Esophagus (tissue), 2 donors: Measurements from ENCODE around the gene MTRR. TPM values are rescaled to one million over a fixed set of nuclear protein-coding genes. Genes with fewer than 3 reads are reported as not detected.

ENCODE experiments used
- H3K27ac ChIP-seq, 2 donors: one replicate each; pipeline ENCODE4 v1.5.1; 2013; ENCODE audit warnings: low read depth in 2 of 2, mild to moderate bottlenecking in 2 of 2, inconsistent platforms in 1 of 2, low read length in 1 of 2, moderate library complexity in 1 of 2
- H3K27me3 ChIP-seq, 2 donors: one replicate each; pipeline ENCODE4 v1.6.1; 2013; ENCODE audit warnings: low read length in 2 of 2, control low read depth in 1 of 2, mild to moderate bottlenecking in 1 of 2; ENCODE audit not compliant: insufficient read depth in 2 of 2, control insufficient read depth in 1 of 2
- H3K36me3 ChIP-seq, 2 donors: one replicate each; pipeline ENCODE4 v1.6.1; 2013; ENCODE audit warnings: low read length in 1 of 2; ENCODE audit not compliant: control insufficient read depth in 2 of 2, insufficient read depth in 2 of 2
- H3K4me1 ChIP-seq, 2 donors: one replicate each; pipeline ENCODE4 v1.6.1; 2013; ENCODE audit warnings: low read length in 1 of 2; ENCODE audit not compliant: control insufficient read depth in 2 of 2, insufficient read depth in 2 of 2
- H3K4me3 ChIP-seq, 2 donors: one replicate each; pipeline ENCODE4 v1.5.1; 2013; ENCODE audit warnings: low read length in 2 of 2, mild to moderate bottlenecking in 2 of 2, low read depth in 1 of 2, moderate library complexity in 1 of 2
- H3K9me3 ChIP-seq, 2 donors: one replicate each; pipeline ENCODE4 v1.6.1; 2013; ENCODE audit warnings: mild to moderate bottlenecking in 2 of 2, low read depth in 1 of 2, low read length in 1 of 2, moderate library complexity in 1 of 2; ENCODE audit not compliant: control insufficient read depth in 2 of 2, insufficient read depth in 1 of 2
- WGBS, 2 donors: extraction: QIAGEN DNeasy Blood & Tissue Kit; methylation state at CpG; one replicate each; pipeline ENCODE4 v1.1.7; 2013; 5-methylcytosine and 5-hydroxymethylcytosine counted together
- polyA plus RNA-seq, 2 donors: library from polyadenylated mRNA; stranded (reverse); fragments of 200-250 nt; gene quantifications; one replicate each; pipeline ENCODE4 v1.2.3, GENCODE V29; 2013
- donor health status: healthy with polysubstance abuse.
- donor health status: Bipolar disorder and iron deficiency.

The MTRR gene
- polyA plus RNA-seq, 2 donors: 4.8 to 11.8 TPM

DNA sequence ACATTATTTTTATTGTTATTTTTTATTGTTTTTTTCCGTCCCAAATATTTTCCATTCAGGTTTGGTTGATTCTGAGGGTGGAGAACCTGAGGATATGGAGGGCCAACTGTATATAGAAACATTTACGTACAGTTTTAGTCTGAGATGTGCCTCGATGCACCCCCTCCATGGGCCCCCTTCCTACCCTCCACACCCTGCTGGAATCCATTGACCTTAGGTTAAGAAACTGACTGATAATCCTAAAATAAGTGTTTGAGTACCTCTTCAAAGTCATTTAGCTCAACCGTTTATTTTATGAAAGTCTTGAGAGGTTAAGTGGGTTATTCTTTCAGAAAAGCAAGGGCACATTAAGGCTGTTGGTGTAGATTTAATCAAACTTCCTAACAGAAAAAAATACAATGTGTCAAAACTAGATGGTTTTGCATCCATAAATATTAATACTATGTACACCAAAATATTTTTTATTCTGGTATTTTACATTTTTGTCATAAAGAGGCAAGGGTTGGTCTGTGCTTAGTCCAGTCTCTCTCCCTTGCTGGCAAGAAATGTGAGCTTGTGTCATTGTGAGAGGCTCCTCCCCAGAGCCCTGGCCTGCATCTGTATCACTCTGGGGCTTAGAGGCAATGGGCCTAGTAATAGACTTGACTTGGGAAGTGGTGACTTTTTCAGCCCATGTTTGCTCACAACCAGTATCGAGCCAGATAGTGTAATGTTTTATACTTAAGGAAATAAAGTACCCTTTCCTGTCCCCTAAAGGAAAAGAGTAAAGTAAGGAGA is 15.7 kb downstream of the MTRR start:
- Histone ChIP-seq H3K27me3 (no peaks in the 10 kb centered on the region), H3K4me1 (no peaks in the 10 kb centered on the region), H3K9me3 (no peaks in the 10 kb centered on the region), H3K36me3 (peaks cover 22 to 27% of the 10 kb centered on the region in 2 donors), H3K4me3 (no peak overlapping the region), H3K27ac (no peak overlapping the region)
- 73 to 77% methylated on average over 5 of the region's 5 CpGs for WGBS, 2 donors

DNA sequence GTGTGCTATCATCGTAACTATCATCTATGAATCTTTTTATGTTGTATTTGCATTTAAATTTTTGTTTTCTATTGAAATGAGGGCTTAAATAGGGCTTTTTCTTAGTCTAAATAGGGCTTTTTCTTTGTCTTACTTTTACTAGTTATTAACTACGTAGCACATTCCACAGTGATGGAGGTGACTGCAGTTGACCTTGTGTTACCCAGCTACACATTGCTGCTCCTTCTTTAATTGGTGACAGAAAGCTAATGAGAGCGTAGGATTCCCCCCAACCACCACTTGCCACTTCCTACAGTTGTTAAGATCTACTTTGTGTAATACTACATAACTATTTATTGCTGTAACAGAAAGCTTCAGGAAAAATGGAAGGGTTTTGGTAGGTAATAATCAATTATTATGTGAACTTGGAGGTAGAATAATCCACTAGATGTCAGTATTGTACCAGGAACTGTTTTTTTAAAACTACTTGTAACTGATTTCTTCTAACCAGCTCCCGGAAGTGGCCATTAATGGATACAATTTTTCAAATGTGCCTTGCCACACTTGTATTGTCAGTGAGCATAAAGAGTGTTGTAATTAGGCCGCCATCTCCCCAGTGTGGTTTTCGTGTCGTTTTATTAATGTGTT is 18.0 kb downstream of the MTRR start:
- H3K4me1 ChIP-seq: no peaks in the 10 kb centered on the region
- peaks cover 9 to 18% of the 10 kb centered on the region in 2 donors for H3K36me3 ChIP-seq
- no peaks in the 10 kb centered on the region for H3K9me3 ChIP-seq
- peak overlapping the region in 1 of 2 donors; percentile 15 for H3K4me3 ChIP-seq
- WGBS, 2 donors: 59 to 62% methylated on average over 7 of the region's 7 CpGs
- no peaks in the 10 kb centered on the region for H3K27me3 ChIP-seq
- H3K27ac ChIP-seq: peak overlapping the region in 1 of 2 donors; percentile 4

DNA sequence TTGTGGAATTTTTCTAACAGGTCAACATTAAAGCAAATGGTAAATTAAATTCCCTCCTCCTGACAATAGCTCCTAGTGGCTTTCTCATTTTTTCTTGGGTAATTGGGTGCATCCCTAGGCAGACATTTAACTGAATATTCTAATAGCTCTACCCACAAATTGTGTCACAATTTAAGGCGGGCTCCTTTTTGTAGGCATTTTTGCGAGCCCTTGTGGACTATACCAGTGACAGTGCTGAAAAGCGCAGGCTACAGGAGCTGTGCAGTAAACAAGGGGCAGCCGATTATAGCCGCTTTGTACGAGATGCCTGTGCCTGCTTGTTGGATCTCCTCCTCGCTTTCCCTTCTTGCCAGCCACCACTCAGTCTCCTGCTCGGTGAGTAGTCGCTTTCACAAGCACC is 20.0 kb downstream of the MTRR start:
- peaks cover 5 to 12% of the 10 kb centered on the region in 2 donors for H3K36me3 ChIP-seq
- no peak overlapping the region for H3K4me3 ChIP-seq
- WGBS, 2 donors: 95 to 98% methylated on average over 9 of the region's 9 CpGs
- H3K9me3 ChIP-seq: no peaks in the 10 kb centered on the region
- no peaks in the 10 kb centered on the region for H3K27me3 ChIP-seq
- no peak overlapping the region for H3K27ac ChIP-seq
- H3K4me1 ChIP-seq: no peaks in the 10 kb centered on the region

DNA sequence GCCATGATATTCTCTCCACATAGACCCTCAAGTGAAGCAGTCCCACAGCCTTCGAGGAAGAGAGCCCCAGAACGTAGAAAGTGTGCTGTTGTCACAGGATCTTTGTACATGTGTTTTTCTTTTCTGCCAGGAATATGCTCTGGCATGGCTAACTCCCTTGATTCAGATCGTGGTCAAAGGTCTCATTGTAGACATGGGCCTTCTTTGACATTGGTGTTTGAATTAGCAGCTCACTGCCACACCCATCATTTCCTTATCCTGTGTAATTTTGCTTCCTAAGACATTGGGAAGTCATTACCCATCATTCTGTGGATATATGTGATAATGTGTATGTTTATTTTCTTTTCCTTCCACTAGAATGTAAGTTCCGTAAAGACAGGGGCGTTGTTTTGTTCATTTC is 25.5 kb downstream of the MTRR start:
- Histone ChIP-seq H3K9me3 (no peaks in the 10 kb centered on the region), H3K27ac (no peak overlapping the region), H3K4me1 (no peaks in the 10 kb centered on the region), H3K4me3 (no peak overlapping the region), H3K27me3 (no peaks in the 10 kb centered on the region), H3K36me3 (peaks cover 4 to 20% of the 10 kb centered on the region in 2 donors)
- WGBS, 2 donors: 83 to 85% methylated on average over 5 of the region's 5 CpGs

DNA sequence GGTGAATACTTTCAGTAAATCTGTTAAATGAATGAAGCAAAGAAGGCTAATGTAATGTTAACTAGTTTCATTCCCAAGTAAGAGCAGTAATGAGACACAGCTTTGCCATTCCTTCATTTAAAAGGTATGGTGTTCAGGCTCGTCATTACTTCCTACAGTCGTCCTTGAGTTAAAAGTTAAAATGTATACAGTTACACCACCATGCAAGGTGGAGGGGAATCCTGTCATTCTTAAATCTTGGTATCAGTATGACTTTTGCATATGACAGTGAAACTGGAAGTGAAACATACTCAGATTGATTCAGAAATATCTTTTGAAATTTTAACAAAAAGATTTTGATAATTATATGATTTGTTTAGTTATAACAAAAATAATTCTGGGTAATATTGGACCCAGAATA is 25.9 kb downstream of the MTRR start:
- H3K36me3 ChIP-seq: peaks cover 4 to 19% of the 10 kb centered on the region in 2 donors
- H3K4me1 ChIP-seq: no peaks in the 10 kb centered on the region
- H3K9me3 ChIP-seq: no peaks in the 10 kb centered on the region
- no peak overlapping the region for H3K4me3 ChIP-seq
- WGBS, 2 donors: 78 to 84% methylated on average over 2 of the region's 2 CpGs
- H3K27me3 ChIP-seq: no peaks in the 10 kb centered on the region
- no peak overlapping the region for H3K27ac ChIP-seq

DNA sequence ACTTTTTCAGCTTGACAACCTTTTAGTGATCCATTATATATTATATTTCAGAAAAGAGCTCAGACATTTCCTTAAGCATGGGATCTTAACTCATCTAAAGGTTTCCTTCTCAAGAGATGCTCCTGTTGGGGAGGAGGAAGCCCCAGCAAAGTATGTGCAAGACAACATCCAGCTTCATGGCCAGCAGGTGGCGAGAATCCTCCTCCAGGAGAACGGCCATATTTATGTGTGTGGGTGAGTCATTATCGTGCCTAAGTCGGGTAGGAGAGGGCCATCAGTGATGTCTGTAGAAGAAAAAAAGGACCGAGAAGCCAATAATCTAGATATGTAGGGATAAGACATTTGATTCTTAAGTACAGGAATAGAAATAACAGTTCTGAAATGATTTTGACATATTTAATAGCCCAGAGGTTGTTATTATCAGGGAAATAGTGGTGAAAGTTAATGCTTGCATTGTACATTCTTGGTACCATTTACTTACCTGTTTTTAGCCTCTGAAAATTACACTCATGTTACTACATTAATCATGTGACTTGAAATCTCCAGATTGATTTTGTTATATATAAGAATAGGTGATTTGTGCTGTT is 28.2 kb downstream of the MTRR start:
- Histone ChIP-seq H3K27ac (no peak overlapping the region), H3K4me3 (no peak overlapping the region), H3K36me3 (peaks cover 9 to 16% of the 10 kb centered on the region in 2 donors), H3K4me1 (no peaks in the 10 kb centered on the region), H3K9me3 (no peaks in the 10 kb centered on the region), H3K27me3 (no peaks in the 10 kb centered on the region)
- 69 to 73% methylated on average over 5 of the region's 5 CpGs for WGBS, 2 donors

DNA sequence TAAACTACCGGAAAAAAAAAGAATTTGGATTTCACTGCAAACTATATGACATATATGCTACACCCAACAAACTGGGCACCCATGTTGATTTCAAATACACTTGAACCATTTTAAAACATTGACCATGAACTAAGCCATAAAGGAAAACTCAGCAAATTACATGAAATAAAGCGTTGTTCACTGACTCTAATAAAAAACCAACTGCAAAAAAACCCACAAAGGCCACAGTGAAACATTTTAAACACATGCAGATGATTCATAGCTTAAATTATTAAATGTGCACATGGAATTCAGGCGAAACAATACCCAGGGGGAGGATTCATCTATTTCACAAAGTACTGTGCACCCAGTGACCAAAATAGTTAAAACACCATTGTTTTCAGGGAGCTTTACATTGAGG is 33.3 kb downstream of the MTRR start:
- whole genome bisulfite sequencing, 2 donors: 79 to 95% methylated on average over 3 of the region's 3 CpGs
- Histone ChIP-seq H3K9me3 (no peaks in the 10 kb centered on the region), H3K27ac (no peak overlapping the region), H3K36me3 (peaks cover 8 to 9% of the 10 kb centered on the region in 2 donors), H3K4me3 (no peak overlapping the region), H3K4me1 (no peaks in the 10 kb centered on the region), H3K27me3 (no peaks in the 10 kb centered on the region)

DNA sequence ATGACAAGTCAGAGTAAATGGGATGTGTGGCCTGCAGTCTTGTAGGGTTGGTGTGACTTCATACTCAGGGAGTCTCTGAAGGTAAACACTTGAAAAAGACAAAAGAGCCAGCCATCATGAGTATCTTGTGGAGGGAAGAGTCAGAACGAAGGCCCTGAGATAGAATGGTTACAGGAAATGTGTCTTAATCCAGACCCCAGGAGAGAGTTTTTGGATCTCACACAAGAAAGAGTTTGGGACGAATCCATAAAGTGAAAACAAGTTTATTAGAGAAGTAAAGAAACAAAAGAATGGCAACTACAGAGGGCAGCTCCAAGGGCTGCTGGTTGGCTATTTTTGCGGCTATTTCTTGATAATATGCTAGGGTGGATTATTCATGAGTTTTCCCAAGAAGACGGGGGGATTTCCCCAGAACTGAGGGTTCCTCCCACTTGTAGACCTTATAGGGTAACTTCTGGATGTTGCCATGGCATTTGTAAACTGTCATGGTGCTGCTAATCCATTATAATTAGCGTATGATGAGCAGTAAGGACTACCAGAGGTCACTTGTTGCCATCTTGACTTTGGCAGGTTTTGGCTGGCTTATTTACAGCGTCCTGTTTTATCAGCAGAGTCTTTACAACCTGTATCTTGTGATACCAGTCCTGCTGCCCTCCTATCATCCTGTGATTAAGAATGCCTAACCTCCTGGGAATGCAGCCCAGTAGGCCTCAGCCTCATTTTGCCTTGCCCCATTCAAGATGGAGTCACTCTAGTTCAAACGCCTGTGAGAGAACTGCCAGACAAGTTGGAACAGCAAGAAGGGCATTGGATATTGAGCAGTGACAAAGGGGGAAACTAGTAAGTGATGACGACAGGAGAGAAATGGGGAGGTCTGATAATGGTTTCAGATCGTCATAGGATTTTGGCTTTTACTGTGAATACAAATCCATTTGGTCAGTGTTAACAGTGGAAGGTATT is 34.0 kb downstream of the MTRR start:
- Histone ChIP-seq H3K4me3 (no peak overlapping the region), H3K27ac (no peak overlapping the region), H3K27me3 (no peaks in the 10 kb centered on the region), H3K36me3 (peaks cover 8 to 9% of the 10 kb centered on the region in 2 donors), H3K9me3 (no peaks in the 10 kb centered on the region), H3K4me1 (no peaks in the 10 kb centered on the region)
- 93% methylated on average over 9 of the region's 9 CpGs for WGBS, 2 donors

DNA sequence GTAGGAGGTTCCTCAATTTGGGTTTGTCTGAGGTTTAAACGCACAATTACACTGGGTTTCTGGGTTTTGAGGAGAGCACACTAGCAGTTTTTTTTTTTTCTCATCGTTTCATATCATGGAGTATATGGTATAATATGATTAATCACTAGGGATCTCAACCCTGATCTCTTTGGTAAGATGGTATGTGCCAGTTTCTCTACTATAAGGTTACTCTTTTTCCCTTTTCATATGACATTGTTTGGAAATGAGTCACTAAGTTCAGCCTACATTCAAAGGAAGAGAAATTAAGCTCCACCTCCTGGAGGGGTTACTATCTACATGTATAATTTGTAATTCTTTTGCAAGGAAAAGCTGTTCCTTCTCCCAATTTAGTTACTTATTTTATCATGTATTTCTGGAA is 35.2 kb downstream of the MTRR start:
- no peaks in the 10 kb centered on the region for H3K9me3 ChIP-seq
- no peak overlapping the region for H3K4me3 ChIP-seq
- no peaks in the 10 kb centered on the region for H3K4me1 ChIP-seq
- no peaks in the 10 kb centered on the region for H3K27me3 ChIP-seq
- 69 to 70% methylated on average over 2 of the region's 2 CpGs for WGBS, 2 donors
- H3K27ac ChIP-seq: no peak overlapping the region
- H3K36me3 ChIP-seq: peaks cover 5 to 9% of the 10 kb centered on the region in 2 donors
